Panc1 (cell line): ENCODE data around the gene PLD2. TPM values are rescaled to one million over a fixed set of nuclear protein-coding genes. Genes with fewer than 3 reads are reported as not detected.

ENCODE experiments used
- ATAC-seq: fragments of 200-7000 bp; cut with Tn5 transposase; 2 replicates; pipeline ENCODE4 v1.9.1; 2020; ENCODE audit warnings: mild to moderate bottlenecking, moderate library complexity
- BruUV-seq: library from RNA; stranded (reverse); fragments of 400-500 nt; replicated peaks from 2 replicates; lab custom pipeline; 2021; lab: Mats Ljungman, UMichigan
- CTCF ChIA-PET: fragments of 300-600 bp; sonication (Branson Sonifier 250); formaldehyde crosslinking; loops from one replicate; lab custom pipeline; 2022; ENCODE audit warnings: antibody characterized with exemption; lab: Charles Lee
- POLR2A ChIA-PET: fragments of 300-600 bp; sonication (Branson Sonifier 250); formaldehyde crosslinking; loops from one replicate; lab custom pipeline; 2022; ENCODE audit warnings: antibody characterized with exemption; lab: Charles Lee
- DNase-seq: peaks from one replicate; pipeline ENCODE4 v3.0.0-alpha.2; 2010; ENCODE audit warnings: low read depth, low spot score
- H3K27ac ChIP-seq: 2 replicates; pipeline ENCODE4 v1.5.1; 2011; ENCODE audit warnings: mild to moderate bottlenecking, low read length, inconsistent platforms
- H3K27me3 ChIP-seq: fragments of 200-500 bp; sonication (Bioruptor generic); 2 replicates; pipeline ENCODE4 v1.6.0; 2014; ENCODE audit warnings: low read length, inconsistent platforms; ENCODE audit not compliant: control insufficient read depth, insufficient read depth
- H3K36me3 ChIP-seq: fragments of 200-500 bp; sonication (Bioruptor generic); 2 replicates; pipeline ENCODE4 v1.5.1; 2014; ENCODE audit warnings: inconsistent platforms, mild to moderate bottlenecking, low read length, moderate library complexity; ENCODE audit not compliant: control insufficient read depth, insufficient read depth
- H3K4me1 ChIP-seq: 2 replicates; pipeline ENCODE4 v1.5.1; 2011; ENCODE audit warnings: inconsistent platforms, mild to moderate bottlenecking, low read length, moderate library complexity; ENCODE audit not compliant: control insufficient read depth, insufficient read depth
- H3K4me3 ChIP-seq, 2 experiments: 2 replicates each; pipeline ENCODE4 v1.5.1; 2011 to 2012; ENCODE audit warnings: low read depth in 2 of 2, low read length in 2 of 2, mild to moderate bottlenecking in 2 of 2, inconsistent platforms in 1 of 2, moderate library complexity in 1 of 2
- H3K9me3 ChIP-seq: fragments of 200-500 bp; sonication (Bioruptor generic); 2 replicates; pipeline ENCODE4 v1.5.1; 2014; ENCODE audit warnings: low read depth, mild to moderate bottlenecking, inconsistent platforms, low read length, moderate library complexity; ENCODE audit not compliant: control insufficient read depth, insufficient read depth
- POLR2AphosphoS5 ChIP-seq: IDR thresholded peaks from 2 replicates; pipeline ENCODE4 v1.6.1; 2012; ENCODE audit warnings: mild to moderate bottlenecking, low read depth, low read length, moderate library complexity
- SIN3A ChIP-seq: IDR thresholded peaks from 2 replicates; pipeline ENCODE4 v1.6.1; 2012; ENCODE audit warnings: low read depth, mild to moderate bottlenecking, low read length, moderate library complexity, borderline replicate concordance; ENCODE audit not compliant: insufficient read depth
- TCF7L2 ChIP-seq: IDR thresholded peaks from 2 replicates; pipeline ENCODE4 v1.6.1; 2011; ENCODE audit warnings: mild to moderate bottlenecking, low read depth, low read length, inconsistent platforms
- in situ Hi-C: cut with HindIII; loops from 2 replicates; pipeline ENCODE4 v1.10.0; 2016; ENCODE audit warnings: low sequenced_read_pairs, low pct_unique_long_range_greater_than_20kb
- intact Hi-C: fragments of 100-400 bp; cut with micrococcal nuclease; formaldehyde crosslinking; loops from one replicate; pipeline ENCODE4 v1.10.0; 2022; ENCODE audit not compliant: unreplicated experiment
- total RNA-seq: library from RNA; stranded (reverse); gene quantifications from one replicate; pipeline ENCODE4 v1.2.1, GENCODE V29; 2021; ENCODE audit not compliant: unreplicated experiment
- TF ChIP-seq, protein P1 (sequence below), 2 experiments: IDR thresholded peaks; 2 replicates each; pipeline ENCODE4 v1.6.1; 2011 to 2012; ENCODE audit warnings: low read depth in 2 of 2, control low read depth in 1 of 2, low read length in 1 of 2, mild to moderate bottlenecking in 1 of 2, moderate library complexity in 1 of 2; ENCODE audit not compliant: insufficient read depth in 1 of 2
- TF ChIP-seq, protein P2 (sequence below): fragments of 450-650 bp; IDR thresholded peaks from 2 replicates; pipeline ENCODE4 v1.5.1; 2017; ENCODE audit warnings: mild to moderate bottlenecking

Gene PLD2
- total RNA-seq, 1 experiment from 2014 or later: 40.2 TPM

DNA sequence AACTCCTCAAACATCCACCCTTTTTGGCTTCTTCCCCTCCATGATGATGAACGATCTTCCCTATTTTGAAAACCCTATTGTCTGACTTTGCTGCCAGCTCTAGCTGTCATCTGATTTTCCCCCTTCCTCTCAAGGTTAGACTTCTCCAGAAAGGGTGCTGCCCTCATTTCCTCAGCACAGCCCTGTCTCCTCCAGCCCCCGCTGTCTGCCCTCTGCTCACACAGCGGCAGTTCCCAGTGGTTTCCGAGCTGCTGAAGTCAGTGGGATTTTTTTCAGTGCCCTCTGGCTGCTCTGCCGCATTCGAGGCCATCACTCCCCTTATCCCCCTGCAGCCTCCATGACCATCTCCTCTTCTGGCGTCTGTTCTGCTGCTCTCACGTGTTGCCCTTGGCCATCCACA lies 65.8 kb downstream of the PLD2 start:
- POLR2A ChIA-PET: no interaction called here
- no peaks in the 10 kb centered on the region for H3K4me1 ChIP-seq
- in situ Hi-C loops (no loop called here), intact Hi-C loops (no loop called here)
- TF ChIP-seq POLR2AphosphoS5: no peak
- TF ChIP-seq SIN3A: no peak
- TF ChIP-seq, protein P1, sequence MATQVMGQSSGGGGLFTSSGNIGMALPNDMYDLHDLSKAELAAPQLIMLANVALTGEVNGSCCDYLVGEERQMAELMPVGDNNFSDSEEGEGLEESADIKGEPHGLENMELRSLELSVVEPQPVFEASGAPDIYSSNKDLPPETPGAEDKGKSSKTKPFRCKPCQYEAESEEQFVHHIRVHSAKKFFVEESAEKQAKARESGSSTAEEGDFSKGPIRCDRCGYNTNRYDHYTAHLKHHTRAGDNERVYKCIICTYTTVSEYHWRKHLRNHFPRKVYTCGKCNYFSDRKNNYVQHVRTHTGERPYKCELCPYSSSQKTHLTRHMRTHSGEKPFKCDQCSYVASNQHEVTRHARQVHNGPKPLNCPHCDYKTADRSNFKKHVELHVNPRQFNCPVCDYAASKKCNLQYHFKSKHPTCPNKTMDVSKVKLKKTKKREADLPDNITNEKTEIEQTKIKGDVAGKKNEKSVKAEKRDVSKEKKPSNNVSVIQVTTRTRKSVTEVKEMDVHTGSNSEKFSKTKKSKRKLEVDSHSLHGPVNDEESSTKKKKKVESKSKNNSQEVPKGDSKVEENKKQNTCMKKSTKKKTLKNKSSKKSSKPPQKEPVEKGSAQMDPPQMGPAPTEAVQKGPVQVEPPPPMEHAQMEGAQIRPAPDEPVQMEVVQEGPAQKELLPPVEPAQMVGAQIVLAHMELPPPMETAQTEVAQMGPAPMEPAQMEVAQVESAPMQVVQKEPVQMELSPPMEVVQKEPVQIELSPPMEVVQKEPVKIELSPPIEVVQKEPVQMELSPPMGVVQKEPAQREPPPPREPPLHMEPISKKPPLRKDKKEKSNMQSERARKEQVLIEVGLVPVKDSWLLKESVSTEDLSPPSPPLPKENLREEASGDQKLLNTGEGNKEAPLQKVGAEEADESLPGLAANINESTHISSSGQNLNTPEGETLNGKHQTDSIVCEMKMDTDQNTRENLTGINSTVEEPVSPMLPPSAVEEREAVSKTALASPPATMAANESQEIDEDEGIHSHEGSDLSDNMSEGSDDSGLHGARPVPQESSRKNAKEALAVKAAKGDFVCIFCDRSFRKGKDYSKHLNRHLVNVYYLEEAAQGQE (IDR thresholded peaks at IDR 0.05; ENCODE audit: insufficient read depth in 1 of 2, low read depth in 2 of 2, low read length in 1 of 2): no peak
- TF ChIP-seq TCF7L2: no peak
- TF ChIP-seq, protein P2, sequence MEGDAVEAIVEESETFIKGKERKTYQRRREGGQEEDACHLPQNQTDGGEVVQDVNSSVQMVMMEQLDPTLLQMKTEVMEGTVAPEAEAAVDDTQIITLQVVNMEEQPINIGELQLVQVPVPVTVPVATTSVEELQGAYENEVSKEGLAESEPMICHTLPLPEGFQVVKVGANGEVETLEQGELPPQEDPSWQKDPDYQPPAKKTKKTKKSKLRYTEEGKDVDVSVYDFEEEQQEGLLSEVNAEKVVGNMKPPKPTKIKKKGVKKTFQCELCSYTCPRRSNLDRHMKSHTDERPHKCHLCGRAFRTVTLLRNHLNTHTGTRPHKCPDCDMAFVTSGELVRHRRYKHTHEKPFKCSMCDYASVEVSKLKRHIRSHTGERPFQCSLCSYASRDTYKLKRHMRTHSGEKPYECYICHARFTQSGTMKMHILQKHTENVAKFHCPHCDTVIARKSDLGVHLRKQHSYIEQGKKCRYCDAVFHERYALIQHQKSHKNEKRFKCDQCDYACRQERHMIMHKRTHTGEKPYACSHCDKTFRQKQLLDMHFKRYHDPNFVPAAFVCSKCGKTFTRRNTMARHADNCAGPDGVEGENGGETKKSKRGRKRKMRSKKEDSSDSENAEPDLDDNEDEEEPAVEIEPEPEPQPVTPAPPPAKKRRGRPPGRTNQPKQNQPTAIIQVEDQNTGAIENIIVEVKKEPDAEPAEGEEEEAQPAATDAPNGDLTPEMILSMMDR: no peak
- CTCF ChIA-PET: no interaction called here
- no peak for DNase-seq
- no peaks in the 10 kb centered on the region for H3K36me3 ChIP-seq
- H3K4me3 ChIP-seq: no peak overlapping the region
- no TSS peak for BruUV-seq
- no peaks in the 10 kb centered on the region for H3K9me3 ChIP-seq
- no peaks in the 10 kb centered on the region for H3K27me3 ChIP-seq
- ATAC-seq: no peak
- H3K27ac ChIP-seq: no peak overlapping the region

Other genes starting within 250 kb of the PLD2 start
- not detected for gene GGT6, start 246.6 kb upstream of the PLD2 start, total RNA-seq
- gene SMTNL2, start 222.6 kb upstream of the PLD2 start, total RNA-seq: not detected
- not detected for gene ALOX15, start 165.5 kb upstream of the PLD2 start, total RNA-seq
- 84.1 TPM for gene PELP1, start 103.0 kb upstream of the PLD2 start, total RNA-seq
- gene ARRB2, start 96.5 kb upstream of the PLD2 start, total RNA-seq: 39.2 TPM
- 12.5 TPM for gene MED11, start 75.7 kb upstream of the PLD2 start, total RNA-seq
- 0.28 TPM for gene ZMYND15, start 67.3 kb upstream of the PLD2 start, total RNA-seq
- 5.3 TPM for gene CXCL16, start 67.2 kb upstream of the PLD2 start, total RNA-seq
- gene TM4SF5, start 35.3 kb upstream of the PLD2 start, total RNA-seq: not detected
- gene VMO1, start 20.8 kb upstream of the PLD2 start, total RNA-seq: 0.49 TPM
- not detected for gene GLTPD2, start 18.2 kb upstream of the PLD2 start, total RNA-seq
- 156 TPM for gene PSMB6, start 11.0 kb upstream of the PLD2 start, total RNA-seq
- gene MINK1, start 26.2 kb downstream of the PLD2 start, total RNA-seq: 78.2 TPM
- 2.4 TPM for gene C17orf107, start 92.4 kb downstream of the PLD2 start, total RNA-seq
- 0.13 TPM for gene CHRNE, start 95.9 kb downstream of the PLD2 start, total RNA-seq
- 0.15 TPM for gene GP1BA, start 125.1 kb downstream of the PLD2 start, total RNA-seq
- gene SLC25A11, start 132.9 kb downstream of the PLD2 start, total RNA-seq: 65.9 TPM
- 95.8 TPM for gene RNF167, start 133.1 kb downstream of the PLD2 start, total RNA-seq
- gene PFN1, start 141.4 kb downstream of the PLD2 start, total RNA-seq: 1,074 TPM
- 23.4 TPM for gene ENO3, start 144.0 kb downstream of the PLD2 start, total RNA-seq
- 43.4 TPM for gene SPAG7, start 160.7 kb downstream of the PLD2 start, total RNA-seq
- gene CAMTA2, start 180.5 kb downstream of the PLD2 start, total RNA-seq: 22.7 TPM
- gene INCA1, start 190.4 kb downstream of the PLD2 start, total RNA-seq: 1.7 TPM
- 117 TPM for gene KIF1C, start 190.8 kb downstream of the PLD2 start, total RNA-seq
- gene SLC52A1, start 228.3 kb downstream of the PLD2 start, total RNA-seq: 0.54 TPM